T-helper 1 cell treated with Interleukin-12 subunit alpha and Interleukin-12 subunit beta and Interleukin-4 antibody, amounts not matched to agents 30 μg/mL and 1 μg/mL, for 36 hours (primary cell): ENCODE data around the gene FHIT.

Source experiments
- H3K27ac Mint-ChIP-seq: one replicate; pipeline ENCODE4 v1.8.0; 2021; ENCODE audit warnings: mild to moderate bottlenecking, mixed read lengths
- H3K27me3 Mint-ChIP-seq: one replicate; pipeline ENCODE4 v1.8.0; 2021; ENCODE audit warnings: low read depth, mixed read lengths
- H3K36me3 Mint-ChIP-seq: one replicate; pipeline ENCODE4 v1.8.0; 2021; ENCODE audit warnings: low read depth, mixed read lengths
- H3K4me1 Mint-ChIP-seq: one replicate; pipeline ENCODE4 v1.8.0; 2021; ENCODE audit warnings: low read depth, mixed read lengths
- H3K4me3 Mint-ChIP-seq: one replicate; pipeline ENCODE4 v1.8.0; 2021; ENCODE audit warnings: mild to moderate bottlenecking, moderate library complexity, mixed read lengths
- H3K9me3 Mint-ChIP-seq: one replicate; pipeline ENCODE4 v1.8.0; 2021; ENCODE audit warnings: mixed read lengths

FHIT gene

DNA sequence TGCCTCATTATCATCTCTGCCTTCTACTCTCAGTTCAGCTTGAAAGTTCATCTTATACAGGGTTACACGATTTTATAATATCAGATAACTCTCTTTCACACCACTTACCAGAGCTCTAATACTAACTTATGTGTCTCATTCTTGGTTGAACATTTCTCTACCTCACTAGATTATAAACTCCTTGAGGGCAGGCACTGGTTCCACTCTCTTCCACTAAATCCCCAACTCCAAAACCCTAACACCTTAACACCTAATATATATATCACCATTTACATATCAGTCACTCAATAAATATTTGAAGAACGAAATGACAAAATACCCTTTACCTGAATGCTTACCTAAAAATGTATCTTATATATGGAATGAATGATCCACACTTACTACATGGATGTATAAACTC, 977.2 kb downstream of the FHIT start:
- H3K27me3 Mint-ChIP-seq = no peaks in the 10 kb centered on the region
- H3K4me1 Mint-ChIP-seq = no peaks in the 10 kb centered on the region
- H3K36me3 Mint-ChIP-seq = peaks cover 1% of the 10 kb centered on the region
- H3K4me3 Mint-ChIP-seq = no peak overlapping the region
- H3K9me3 Mint-ChIP-seq = peaks cover 14% of the 10 kb centered on the region
- no peak overlapping the region for H3K27ac Mint-ChIP-seq

DNA sequence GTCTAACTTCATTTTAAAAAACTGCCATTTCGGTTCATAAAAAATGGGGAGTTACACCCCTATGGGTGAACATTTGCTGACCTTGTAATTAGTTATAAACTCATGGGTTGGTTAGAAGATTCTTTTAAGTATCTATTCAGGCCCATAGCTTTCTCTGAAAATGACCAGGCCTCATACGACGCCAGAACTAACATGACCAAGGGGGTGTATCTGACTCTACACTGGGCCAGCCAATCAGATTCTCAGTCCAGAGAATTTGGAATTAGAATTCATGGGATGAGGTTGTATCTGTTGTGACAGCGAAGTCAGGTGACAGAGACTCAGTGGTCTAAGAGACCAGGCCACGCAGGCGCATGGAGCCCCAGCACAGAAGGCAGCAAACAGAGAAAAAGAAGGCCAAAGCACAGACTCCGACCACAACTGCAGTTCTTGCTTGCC, 981.4 kb downstream of the FHIT start:
- no peaks in the 10 kb centered on the region for H3K4me1 Mint-ChIP-seq
- no peak overlapping the region for H3K4me3 Mint-ChIP-seq
- peaks cover 13% of the 10 kb centered on the region for H3K9me3 Mint-ChIP-seq
- H3K36me3 Mint-ChIP-seq = peaks cover 4% of the 10 kb centered on the region
- H3K27ac Mint-ChIP-seq = no peak overlapping the region
- H3K27me3 Mint-ChIP-seq = no peaks in the 10 kb centered on the region

GRCh38 chr3:60269377-60269776, 981.9 kb downstream of the FHIT start:
- Mint-ChIP-seq H3K27me3 (no peaks in the 10 kb centered on the region), H3K9me3 (peaks cover 15% of the 10 kb centered on the region), H3K27ac (no peak overlapping the region), H3K4me1 (no peaks in the 10 kb centered on the region), H3K36me3 (peaks cover 4% of the 10 kb centered on the region), H3K4me3 (no peak overlapping the region)

- no peak overlapping the region for H3K27ac Mint-ChIP-seq
- H3K4me3 Mint-ChIP-seq = no peak overlapping the region
- H3K9me3 Mint-ChIP-seq = peaks cover 14% of the 10 kb centered on the region
- H3K4me1 Mint-ChIP-seq = peaks cover 2% of the 10 kb centered on the region
- peaks cover 4% of the 10 kb centered on the region for H3K36me3 Mint-ChIP-seq
- H3K27me3 Mint-ChIP-seq = no peaks in the 10 kb centered on the region
These were observed 983.1 kb downstream of the FHIT start for GRCh38 chr3:60268123-60268522.

- Mint-ChIP-seq H3K27me3 (no peaks in the 10 kb centered on the region), H3K27ac (no peak overlapping the region), H3K36me3 (peaks cover 4% of the 10 kb centered on the region), H3K4me3 (no peak overlapping the region), H3K9me3 (peaks cover 9% of the 10 kb centered on the region), H3K4me1 (peaks cover 10% of the 10 kb centered on the region)
These were observed 984.8 kb downstream of the FHIT start for GRCh38 chr3:60266444-60266843.

GRCh38 chr3:60263191-60263590, 988.1 kb downstream of the FHIT start:
- H3K4me1 Mint-ChIP-seq = peaks cover 12% of the 10 kb centered on the region
- no peaks in the 10 kb centered on the region for H3K27me3 Mint-ChIP-seq
- H3K36me3 Mint-ChIP-seq = peaks cover 7% of the 10 kb centered on the region
- H3K4me3 Mint-ChIP-seq = no peak overlapping the region
- H3K9me3 Mint-ChIP-seq = peaks cover 16% of the 10 kb centered on the region
- H3K27ac Mint-ChIP-seq = no peak overlapping the region

GRCh38 chr3:60262546-60262945, 988.7 kb downstream of the FHIT start:
- Mint-ChIP-seq H3K27me3 (no peaks in the 10 kb centered on the region), H3K9me3 (peaks cover 16% of the 10 kb centered on the region), H3K36me3 (peaks cover 7% of the 10 kb centered on the region), H3K4me3 (no peak overlapping the region), H3K4me1 (peaks cover 12% of the 10 kb centered on the region), H3K27ac (peak overlapping the region; percentile 56)

- no peak overlapping the region for H3K27ac Mint-ChIP-seq
- H3K36me3 Mint-ChIP-seq = peaks cover 12% of the 10 kb centered on the region
- H3K4me1 Mint-ChIP-seq = peaks cover 12% of the 10 kb centered on the region
- no peaks in the 10 kb centered on the region for H3K27me3 Mint-ChIP-seq
- peaks cover 24% of the 10 kb centered on the region for H3K9me3 Mint-ChIP-seq
- no peak overlapping the region for H3K4me3 Mint-ChIP-seq
These were observed 990.7 kb downstream of the FHIT start for GRCh38 chr3:60260546-60260945.

DNA sequence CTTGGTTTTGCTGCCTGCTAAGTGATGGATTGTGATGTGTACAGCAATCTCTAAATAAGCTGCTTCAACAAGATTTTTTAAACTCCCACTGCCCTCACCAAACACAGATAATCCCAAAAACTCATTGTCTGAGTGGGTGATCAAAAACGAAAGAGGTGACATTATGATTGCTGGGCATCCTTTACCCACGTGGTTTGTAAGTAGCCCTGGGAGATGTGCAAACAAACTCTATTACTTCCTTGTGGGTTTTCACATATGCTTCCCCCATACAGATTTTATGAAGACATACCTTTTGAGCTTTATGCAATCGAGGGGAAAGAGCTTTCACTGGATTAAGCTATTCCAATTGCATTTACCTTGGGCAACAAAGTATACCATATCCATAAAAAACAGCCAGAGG, 1000.4 kb downstream of the FHIT start:
- no peak overlapping the region for H3K4me3 Mint-ChIP-seq
- peaks cover 21% of the 10 kb centered on the region for H3K9me3 Mint-ChIP-seq
- peaks cover 4% of the 10 kb centered on the region for H3K4me1 Mint-ChIP-seq
- peaks cover 3% of the 10 kb centered on the region for H3K27me3 Mint-ChIP-seq
- H3K27ac Mint-ChIP-seq = no peak overlapping the region
- H3K36me3 Mint-ChIP-seq = peaks cover 14% of the 10 kb centered on the region

- peaks cover 3% of the 10 kb centered on the region for H3K27me3 Mint-ChIP-seq
- H3K4me3 Mint-ChIP-seq = no peak overlapping the region
- peaks cover 14% of the 10 kb centered on the region for H3K36me3 Mint-ChIP-seq
- H3K9me3 Mint-ChIP-seq = peaks cover 21% of the 10 kb centered on the region
- no peak overlapping the region for H3K27ac Mint-ChIP-seq
- peaks cover 4% of the 10 kb centered on the region for H3K4me1 Mint-ChIP-seq
These were observed 1001.0 kb downstream of the FHIT start for GRCh38 chr3:60250206-60250605.

GRCh38 chr3:60246361-60246760, 1004.9 kb downstream of the FHIT start:
- H3K4me1 Mint-ChIP-seq = peaks cover 4% of the 10 kb centered on the region
- peaks cover 3% of the 10 kb centered on the region for H3K27me3 Mint-ChIP-seq
- H3K4me3 Mint-ChIP-seq = no peak overlapping the region
- peaks cover 16% of the 10 kb centered on the region for H3K36me3 Mint-ChIP-seq
- peaks cover 17% of the 10 kb centered on the region for H3K9me3 Mint-ChIP-seq
- no peak overlapping the region for H3K27ac Mint-ChIP-seq

DNA sequence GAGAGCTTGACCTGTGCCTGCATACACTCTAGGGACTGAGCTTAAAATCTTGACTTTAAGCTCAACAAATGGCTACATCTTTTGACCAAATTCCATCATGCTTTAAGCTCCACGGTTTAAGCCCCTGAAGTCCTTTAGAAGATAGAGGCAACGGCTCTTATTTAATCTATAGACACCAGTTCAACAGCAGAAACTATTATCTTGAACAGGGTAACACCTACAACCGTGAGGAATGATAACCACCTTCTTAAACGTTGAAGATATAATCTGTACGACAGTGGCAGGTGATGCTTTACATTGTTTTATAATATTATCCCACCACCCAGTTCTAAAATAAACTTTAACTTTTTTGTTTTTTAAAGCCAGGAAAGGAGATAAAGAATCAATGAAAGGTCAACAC, 1007.8 kb downstream of the FHIT start:
- Mint-ChIP-seq H3K27ac (no peak overlapping the region), H3K4me3 (no peak overlapping the region), H3K27me3 (peaks cover 3% of the 10 kb centered on the region), H3K9me3 (peaks cover 8% of the 10 kb centered on the region), H3K36me3 (peaks cover 10% of the 10 kb centered on the region), H3K4me1 (peaks cover 1% of the 10 kb centered on the region)

DNA sequence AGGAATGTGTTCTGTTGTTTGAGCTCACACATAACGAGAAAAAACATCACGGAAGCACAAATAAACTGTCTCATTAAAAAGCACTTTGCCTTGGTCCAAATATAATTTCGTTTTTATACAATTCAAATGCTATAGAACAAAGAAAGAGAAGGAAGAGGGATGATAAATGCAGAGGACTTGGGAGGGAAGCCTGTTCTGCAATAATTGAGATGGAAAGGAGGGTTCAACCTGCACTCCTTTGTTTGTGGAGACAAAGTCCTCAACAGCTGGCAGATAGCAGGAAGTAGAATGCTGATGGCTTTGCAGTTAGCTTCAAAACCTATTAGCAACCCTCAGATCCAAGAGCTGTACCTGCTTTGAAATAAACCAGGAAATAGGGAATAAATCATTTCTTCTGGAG, 1010.8 kb downstream of the FHIT start:
- Mint-ChIP-seq H3K4me3 (no peak overlapping the region), H3K36me3 (peaks cover 2% of the 10 kb centered on the region), H3K27ac (no peak overlapping the region), H3K4me1 (peaks cover 1% of the 10 kb centered on the region), H3K27me3 (no peaks in the 10 kb centered on the region), H3K9me3 (no peaks in the 10 kb centered on the region)

DNA sequence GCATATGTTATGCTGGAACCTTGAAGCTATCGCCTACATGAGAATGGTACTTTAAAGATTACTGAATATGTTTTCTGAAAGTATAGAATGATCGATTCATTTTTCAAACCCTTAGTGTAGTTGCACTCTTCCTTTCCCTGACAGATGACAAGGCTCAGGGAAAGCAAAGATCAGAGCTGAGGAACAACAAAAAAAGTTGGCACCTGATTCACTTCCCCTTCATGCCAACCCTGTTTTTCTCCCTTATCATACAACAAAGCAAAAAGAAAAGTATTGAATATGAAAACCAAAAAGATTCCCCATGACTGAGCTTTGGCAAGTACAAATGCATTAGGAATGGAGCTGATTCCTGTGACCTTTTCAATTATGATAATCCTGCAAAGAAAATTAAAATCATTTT, 1012.7 kb downstream of the FHIT start:
- no peak overlapping the region for H3K27ac Mint-ChIP-seq
- H3K4me3 Mint-ChIP-seq = no peak overlapping the region
- peaks cover 1% of the 10 kb centered on the region for H3K4me1 Mint-ChIP-seq
- peaks cover 3% of the 10 kb centered on the region for H3K36me3 Mint-ChIP-seq
- H3K9me3 Mint-ChIP-seq = peaks cover 5% of the 10 kb centered on the region
- H3K27me3 Mint-ChIP-seq = no peaks in the 10 kb centered on the region

GRCh38 chr3:60229502-60229901, 1021.8 kb downstream of the FHIT start:
- Mint-ChIP-seq H3K27ac (no peak overlapping the region), H3K27me3 (no peaks in the 10 kb centered on the region), H3K4me1 (peaks cover 4% of the 10 kb centered on the region), H3K36me3 (peaks cover 6% of the 10 kb centered on the region), H3K4me3 (no peak overlapping the region), H3K9me3 (peaks cover 23% of the 10 kb centered on the region)

- Mint-ChIP-seq H3K4me3 (no peak overlapping the region), H3K4me1 (peaks cover 4% of the 10 kb centered on the region), H3K27ac (peak overlapping the region; percentile 33), H3K9me3 (peaks cover 21% of the 10 kb centered on the region), H3K27me3 (no peaks in the 10 kb centered on the region), H3K36me3 (peaks cover 5% of the 10 kb centered on the region)
These were observed 1022.4 kb downstream of the FHIT start for GRCh38 chr3:60228823-60229222.
